BJ (cell line): ENCODE results near the gene SLCO2B1. TPM values are rescaled to one million over a fixed set of nuclear protein-coding genes. Genes with fewer than 3 reads are reported as not detected.

Source experiments
- CTCF ChIA-PET: fragments of 350-600 bp; formaldehyde crosslinking; extraction: SDS; loops from one replicate; lab custom pipeline; 2021; ENCODE audit warnings: antibody characterized with exemption, inconsistent platforms; lab: Yijun Ruan, JAX
- POLR2A ChIA-PET: fragments of 300-600 bp; sonication (Branson Sonifier 250); formaldehyde crosslinking; extraction: SDS; loops from one replicate; lab custom pipeline; 2021; ENCODE audit warnings: antibody characterized with exemption; lab: Charles Lee
- DNase-seq: peaks from one replicate; pipeline ENCODE4 v3.0.0-alpha.2; 2011; ENCODE audit warnings: low read depth
- H3K27me3 ChIP-seq: 2 replicates; pipeline ENCODE4 v1.6.0; 2011; ENCODE audit warnings: low read length; ENCODE audit not compliant: control insufficient read depth, insufficient read depth
- H3K36me3 ChIP-seq: 2 replicates; pipeline ENCODE4 v1.5.1; 2011; ENCODE audit warnings: low read length; ENCODE audit not compliant: control insufficient read depth, insufficient read depth
- H3K4me3 ChIP-seq: 2 replicates; pipeline ENCODE4 v1.5.1; 2011; ENCODE audit warnings: low read depth, mild to moderate bottlenecking, control low read depth, low read length
- CTCF ChIP-seq: IDR thresholded peaks from 2 replicates; pipeline ENCODE4 v1.5.1; 2011; ENCODE audit warnings: low read depth, mild to moderate bottlenecking, control low read depth, inconsistent platforms, low read length, moderate library complexity; ENCODE audit not compliant: insufficient read depth
- polyA plus RNA-seq: library from polyadenylated mRNA; depleted of rRNA; stranded (reverse); fragments of >200 nt; gene quantifications from 2 replicates; pipeline ENCODE4 v1.2.3, GENCODE V29; 2011

Gene SLCO2B1
- polyA plus RNA-seq, 1 experiment = not detected

GRCh38 chr11:75169101-75169885 is 18.4 kb downstream of the SLCO2B1 start:
- CTCF ChIA-PET = interaction anchor here (1.2 to 2.8 kb wide), 2 partner anchors 29 to 36 kb away, joined by 4 to 13 read pairs; no protein-coding TSS in a partner anchor

GRCh38 chr11:75170516-75171201 is 19.8 kb downstream of the SLCO2B1 start:
- no peak for TF ChIP-seq CTCF
- DNase-seq = no peak
- POLR2A ChIA-PET = no interaction called here
- CTCF ChIA-PET = interaction anchor here (1.2 to 2.8 kb wide), 4 partner anchors 18 to 34 kb away, joined by 3 to 13 read pairs (median 3); no protein-coding TSS in a partner anchor
- Histone ChIP-seq H3K27me3 (peaks cover 9% of the 10 kb centered on the region; the same call in 1 of the 2 replicates), H3K4me3 (no peak overlapping the region), H3K36me3 (no peaks in the 10 kb centered on the region)

More at GRCh38 chr11:75169101-75169885, 18.4 kb downstream of the SLCO2B1 start:
- no peak for DNase-seq
- Histone ChIP-seq H3K4me3 (no peak overlapping the region), H3K36me3 (no peaks in the 10 kb centered on the region), H3K27me3 (peaks cover 12% of the 10 kb centered on the region; the same call in 1 of the 2 replicates)
- TF ChIP-seq CTCF = no peak
- POLR2A ChIA-PET = no interaction called here

- Histone ChIP-seq H3K36me3 (no peaks in the 10 kb centered on the region), H3K4me3 (no peak overlapping the region), H3K27me3 (peaks cover 8% of the 10 kb centered on the region)
- CTCF ChIA-PET = no interaction called here
- TF ChIP-seq CTCF = no peak
- POLR2A ChIA-PET = no interaction called here
- no peak for DNase-seq
These were observed 22.4 kb downstream of the SLCO2B1 start for GRCh38 chr11:75173336-75173735.

- DNase-seq = no peak
- ChIA-PET POLR2A (no interaction called here), CTCF (interaction anchor here (0.5 to 2.3 kb wide), 4 partner anchors 9 to 142 kb away, joined by 3 to 8 read pairs (median 5); no protein-coding TSS in a partner anchor)
- Histone ChIP-seq H3K4me3 (no peak overlapping the region), H3K27me3 (peaks cover 6% of the 10 kb centered on the region), H3K36me3 (no peaks in the 10 kb centered on the region)
- TF ChIP-seq CTCF = no peak
These were observed 24.0 kb downstream of the SLCO2B1 start for GRCh38 chr11:75174781-75175370.

- Histone ChIP-seq H3K36me3 (no peaks in the 10 kb centered on the region), H3K4me3 (no peak overlapping the region), H3K27me3 (peaks cover 7% of the 10 kb centered on the region)
- ChIA-PET POLR2A (no interaction called here), CTCF (interaction anchor here (1.8 kb wide), 1 partner anchor 42 kb away, joined by 4 read pairs; no protein-coding TSS in a partner anchor)
- DNase-seq = no peak
- TF ChIP-seq CTCF = no peak
These were observed 31.8 kb downstream of the SLCO2B1 start for GRCh38 chr11:75182664-75183063.
